Right forelimb (tissue), 1 donor: ENCODE results near the gene BCL2.
"Not testable (repeated sequence)": the region's sequence is repeated elsewhere in the genome, so short reads cannot be mapped to it uniquely, and the experiment has no call there.

Source experiments
- DNase-seq: peaks from one replicate; pipeline ENCODE4 v3.0.0-alpha.2; 2018

BCL2 gene

DNA sequence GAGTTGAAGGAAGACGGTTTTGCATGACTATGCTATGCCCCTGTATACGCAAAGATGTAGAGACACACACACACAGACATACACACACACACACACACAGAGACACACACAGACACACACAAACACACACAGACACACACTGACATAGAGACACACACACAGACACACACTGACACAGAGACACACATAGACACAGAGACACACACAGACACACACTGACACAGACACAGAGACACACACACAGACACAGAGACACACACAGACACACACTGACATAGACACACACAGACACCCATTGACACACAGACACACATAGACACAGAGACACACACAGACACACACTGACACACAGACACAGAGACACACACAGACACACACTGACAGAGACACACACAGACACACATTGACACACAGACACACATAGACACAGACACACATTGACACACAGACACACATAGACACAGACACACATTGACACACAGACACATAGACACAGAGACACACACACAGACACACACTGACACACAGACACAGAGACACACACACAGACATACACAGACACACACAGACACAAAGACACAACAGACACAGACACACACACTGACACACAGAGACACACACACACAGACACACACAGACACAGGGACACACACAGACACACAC is 121.3 kb downstream of the BCL2 start:
- DNase-seq = no peak

DNA sequence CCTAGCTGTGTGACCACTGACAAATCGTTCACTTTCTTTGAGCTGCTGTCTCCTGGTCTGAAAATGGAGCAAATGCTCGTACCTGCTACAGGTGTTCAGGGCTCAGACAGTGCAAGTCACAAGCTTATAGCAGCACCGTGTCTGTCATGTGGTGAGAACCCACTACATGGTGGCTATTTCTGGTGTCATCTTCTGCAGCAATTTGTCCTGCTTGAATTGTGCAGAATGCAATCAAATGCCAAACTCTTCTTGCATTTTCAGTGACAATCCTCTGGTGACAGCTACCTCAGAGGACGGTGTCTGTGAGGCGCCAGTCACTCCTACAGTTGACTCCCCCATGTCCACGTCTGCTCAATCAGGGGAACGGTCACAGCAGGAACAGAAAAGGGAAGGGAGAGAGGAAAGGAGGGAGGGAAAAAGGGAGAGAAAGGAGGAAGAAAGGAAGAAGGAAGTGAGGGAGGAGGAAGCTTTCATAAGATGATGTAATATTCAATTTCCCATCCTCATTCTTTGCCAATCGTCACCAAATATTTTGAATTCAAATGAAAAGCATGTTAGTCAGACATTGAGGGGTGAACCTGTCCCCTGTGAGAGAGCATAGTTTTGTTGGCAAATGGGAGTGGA is 122.2 kb downstream of the BCL2 start:
- no peak for DNase-seq

DNA sequence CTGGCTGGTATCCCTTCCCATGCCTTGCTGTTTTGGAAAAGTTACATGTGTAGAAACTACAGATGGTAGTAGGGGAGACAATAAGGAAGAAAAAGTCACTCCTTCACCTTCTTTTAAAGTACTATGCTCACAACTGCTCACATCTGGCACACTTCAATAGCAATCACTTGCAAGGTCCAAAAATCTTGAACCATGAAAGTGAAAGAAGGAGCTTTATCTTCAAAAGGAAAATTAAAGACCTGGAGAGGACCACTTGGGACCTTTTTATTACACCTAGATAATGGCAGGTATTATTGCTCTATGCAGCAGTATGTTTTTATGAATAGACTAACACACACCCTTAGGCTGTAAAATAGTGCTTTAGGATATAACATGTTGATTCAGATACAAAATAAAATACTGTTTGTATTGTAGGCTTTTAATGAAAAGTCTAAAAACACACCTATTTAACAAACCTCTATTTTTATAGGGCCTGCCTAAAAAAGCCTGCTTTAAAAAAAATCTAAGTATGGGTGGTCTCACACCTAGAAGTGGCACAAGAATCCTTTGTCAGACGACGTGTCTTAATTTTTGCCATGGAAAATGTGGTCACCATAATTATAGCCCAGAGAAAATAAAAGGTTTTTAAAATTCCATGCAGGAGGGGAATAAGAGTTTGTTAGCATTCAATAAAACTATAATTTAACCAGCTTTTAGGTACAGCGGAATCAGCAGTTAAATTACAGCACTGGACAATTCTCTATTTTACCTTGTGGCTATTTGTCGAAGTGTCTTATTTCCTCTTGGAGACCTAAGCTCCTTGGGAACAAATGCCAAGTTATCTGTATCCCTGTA is 124.0 kb downstream of the BCL2 start:
- DNase-seq = no peak

DNA sequence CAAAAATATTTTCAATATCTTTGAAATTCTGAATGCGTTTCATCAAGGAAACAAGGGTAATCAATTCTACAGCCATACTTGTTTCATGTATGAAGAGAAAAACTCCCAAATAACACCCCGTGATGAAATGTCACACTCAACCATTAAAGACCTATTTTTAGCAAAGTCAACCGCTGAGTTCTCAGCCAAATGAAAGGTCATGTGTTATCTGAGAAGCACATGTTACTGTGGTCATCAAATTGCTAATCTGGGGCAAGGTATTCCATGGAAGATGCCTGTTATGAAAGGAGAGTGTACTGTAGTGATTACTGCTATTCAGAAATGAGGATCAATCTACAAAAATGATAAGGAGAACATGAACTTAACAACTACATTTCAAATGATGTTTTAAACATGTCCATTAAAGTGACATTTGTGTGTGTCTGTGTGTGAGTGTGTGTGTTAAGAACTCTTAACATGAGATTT is 126.7 kb downstream of the BCL2 start:
- no peak for DNase-seq

DNA sequence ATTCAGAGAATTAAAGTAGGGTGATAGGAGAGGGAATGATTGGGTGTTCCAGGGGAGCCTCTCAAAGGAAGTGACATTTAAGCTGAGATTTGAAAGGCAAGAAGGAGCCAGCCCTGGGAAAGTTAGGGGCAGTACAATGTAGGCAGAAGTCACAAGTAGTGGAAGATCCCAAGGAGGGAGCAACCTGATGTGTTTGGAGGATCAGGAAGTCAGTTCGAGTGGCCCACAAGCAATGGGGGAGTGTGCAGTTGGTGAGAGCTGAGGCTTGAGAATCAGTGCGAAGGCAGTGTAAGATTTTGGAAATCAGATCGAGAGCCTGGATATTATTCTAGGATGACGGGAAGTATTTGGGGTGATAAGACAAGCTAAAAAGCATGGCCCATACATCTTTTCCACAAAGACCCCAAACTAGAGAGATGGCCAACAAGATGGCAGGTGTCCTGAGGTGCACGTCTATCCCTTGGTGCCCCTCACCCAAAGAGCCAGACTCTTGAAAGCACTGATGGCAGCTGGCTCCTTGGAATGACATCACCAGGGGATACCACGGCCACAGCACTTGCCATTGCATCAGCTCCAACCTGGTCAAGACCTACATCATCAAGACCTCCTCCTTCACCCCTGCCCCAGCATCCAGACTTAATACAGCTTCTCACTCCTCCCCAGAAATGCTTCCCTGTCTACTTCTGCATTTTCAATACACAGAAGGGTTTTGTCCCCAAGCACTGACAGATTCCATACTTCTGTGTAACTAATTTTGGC is 127.3 kb downstream of the BCL2 start:
- DNase-seq = no peak

DNA sequence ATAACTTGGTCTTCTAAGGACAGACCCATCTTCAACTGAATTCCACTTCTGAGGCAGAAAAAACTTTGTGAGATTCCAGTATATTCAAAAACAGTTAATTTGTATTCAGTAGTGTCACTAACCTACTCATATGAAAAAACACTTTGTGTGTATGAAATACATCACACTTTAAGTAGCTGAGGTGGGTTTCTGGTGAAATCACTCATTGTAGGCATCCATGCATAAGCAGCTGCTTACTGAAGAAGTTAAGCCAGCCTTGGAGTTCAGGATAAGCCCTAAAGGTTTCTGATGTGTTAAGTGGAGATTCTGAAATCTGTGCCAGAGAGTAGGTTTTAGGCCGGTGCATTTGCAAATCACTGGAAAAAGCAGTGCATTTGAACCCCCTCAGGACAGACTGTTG is 128.2 kb downstream of the BCL2 start:
- DNase-seq = no peak

DNA sequence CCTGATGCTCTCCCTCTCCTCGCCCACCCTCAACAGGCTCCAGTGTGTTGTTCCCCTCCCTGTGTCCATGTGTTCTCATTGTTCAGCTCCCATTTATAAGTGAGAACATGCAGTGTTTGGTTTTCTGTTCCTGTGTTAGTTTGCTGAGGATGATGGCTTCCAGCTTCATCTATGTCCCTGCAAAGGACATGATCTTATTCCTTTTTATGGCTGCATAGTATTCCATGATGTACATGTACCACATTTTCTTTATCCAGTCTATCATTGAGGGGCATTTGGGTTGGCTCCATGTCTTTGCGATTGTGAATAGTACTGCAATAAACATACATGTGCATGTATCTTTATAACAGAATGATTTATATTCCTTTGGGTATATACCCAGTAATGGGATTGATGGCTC is 128.7 kb downstream of the BCL2 start:
- DNase-seq = not testable (repeated sequence)

DNA sequence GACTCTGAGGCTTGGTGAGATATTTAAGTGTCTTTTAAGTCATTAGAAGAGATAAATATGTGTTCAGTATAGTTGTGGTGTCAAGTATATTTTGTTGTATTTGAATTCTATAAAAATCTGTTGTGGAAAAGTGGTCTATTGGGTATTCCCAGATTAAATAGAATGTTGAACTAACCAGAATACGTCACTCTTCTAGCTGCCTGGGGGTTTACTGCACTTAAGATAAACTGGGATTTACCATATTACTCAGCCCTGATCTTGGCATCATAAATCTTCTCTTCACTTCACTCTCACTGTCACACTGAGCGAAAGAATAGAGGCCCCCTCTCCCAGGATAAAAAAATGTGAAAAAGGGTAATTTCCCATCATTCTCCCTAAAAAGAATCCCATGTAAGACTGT is 129.8 kb downstream of the BCL2 start:
- DNase-seq = no peak

DNA sequence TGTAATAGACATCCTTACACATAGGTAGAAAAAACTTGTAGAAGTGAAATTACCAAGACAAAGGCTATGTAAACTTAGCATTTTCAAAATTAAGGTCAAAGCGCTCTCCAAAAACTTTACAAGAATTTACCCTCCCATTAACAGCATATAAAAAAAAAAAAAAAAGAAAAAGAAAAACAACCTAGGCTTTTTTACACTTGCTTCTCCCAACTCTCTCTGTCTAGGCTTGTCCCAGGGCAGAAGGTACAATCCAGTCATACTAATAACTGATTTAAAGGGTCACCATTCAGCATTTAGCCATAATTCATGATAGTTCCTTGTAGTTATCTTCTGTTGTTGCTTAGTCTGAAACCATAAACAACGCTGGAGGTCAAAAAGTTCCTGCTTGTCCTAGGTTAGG is 130.5 kb downstream of the BCL2 start:
- no peak for DNase-seq

DNA sequence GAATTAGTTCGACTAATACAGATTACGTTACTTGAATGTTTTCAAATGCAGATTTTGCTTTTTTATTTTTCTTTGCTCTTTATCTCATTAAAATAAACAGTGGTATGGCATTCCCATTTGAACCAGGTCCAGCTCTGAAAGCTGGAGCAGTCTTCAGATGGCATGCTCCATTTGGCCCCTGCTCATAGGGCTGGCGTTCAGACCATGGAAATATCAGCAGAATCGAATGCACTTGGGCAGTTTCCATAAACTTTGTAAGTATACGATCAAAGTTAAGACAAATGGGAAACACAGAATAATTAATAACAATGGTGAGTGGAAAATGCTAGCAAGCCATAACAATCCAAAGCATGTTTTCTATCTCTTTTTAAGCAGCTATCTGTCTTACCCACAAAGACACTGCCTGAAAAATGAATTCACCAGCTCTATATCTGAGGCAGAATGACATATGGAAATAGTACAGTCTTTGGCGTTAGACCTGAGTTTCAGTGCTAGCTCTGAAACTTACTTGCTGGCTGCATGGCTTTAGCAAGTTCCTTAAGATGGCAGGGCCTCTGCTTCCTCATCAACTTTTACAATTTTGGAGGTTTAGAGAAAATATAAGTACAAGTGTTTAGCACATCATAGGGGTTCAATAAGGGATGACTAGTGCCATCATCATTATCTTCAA is 131.6 kb downstream of the BCL2 start:
- no peak for DNase-seq

DNA sequence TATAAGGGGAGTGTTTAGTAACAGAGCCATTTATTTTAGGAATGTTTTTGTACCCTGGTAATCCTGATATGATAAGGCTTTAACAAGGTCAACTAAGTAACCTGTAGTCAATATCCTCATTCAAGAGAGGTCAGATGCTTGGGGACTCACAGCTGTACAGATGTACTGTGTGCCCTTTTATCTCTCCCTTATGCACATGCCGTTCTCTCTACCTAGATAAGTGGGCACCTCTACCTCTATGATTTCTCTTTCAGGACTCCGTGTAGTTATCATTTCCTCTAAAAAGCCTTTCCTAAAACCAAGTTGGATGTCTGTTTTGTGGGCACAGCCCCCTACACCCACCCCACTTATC is 132.4 kb downstream of the BCL2 start:
- DNase-seq = no peak

DNA sequence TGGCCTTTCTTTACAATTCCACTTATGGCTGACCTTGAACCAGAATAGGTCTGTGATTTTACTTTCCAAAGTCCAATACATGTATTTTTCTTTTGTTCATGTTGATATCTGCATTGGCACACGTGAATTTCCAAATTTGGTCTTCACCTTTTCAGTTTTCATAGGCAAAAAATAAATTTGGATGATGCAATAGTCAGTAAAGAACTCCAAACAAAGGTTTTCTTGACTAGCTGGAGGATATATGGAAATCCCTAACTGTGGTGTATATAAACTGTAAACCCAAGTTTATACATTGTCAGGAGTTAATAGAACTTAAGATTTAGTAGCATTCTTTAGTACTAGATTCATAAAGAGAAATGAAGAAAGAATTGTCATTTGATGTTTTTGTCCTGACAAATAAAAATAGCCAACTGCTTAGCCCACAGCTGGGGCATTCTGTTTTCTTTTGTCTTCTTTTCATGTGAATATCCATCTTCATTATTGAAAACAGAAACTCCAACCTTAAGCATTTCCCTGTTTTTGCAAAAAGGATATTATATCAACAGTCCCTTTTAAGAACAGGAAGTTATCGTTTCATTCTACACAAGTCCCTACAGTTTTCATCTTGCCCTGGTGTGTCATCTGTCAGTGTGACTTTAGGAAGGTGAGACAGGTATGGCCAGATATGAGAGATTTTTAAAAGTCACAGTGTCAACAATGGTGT is 132.9 kb downstream of the BCL2 start:
- DNase-seq = no peak

DNA sequence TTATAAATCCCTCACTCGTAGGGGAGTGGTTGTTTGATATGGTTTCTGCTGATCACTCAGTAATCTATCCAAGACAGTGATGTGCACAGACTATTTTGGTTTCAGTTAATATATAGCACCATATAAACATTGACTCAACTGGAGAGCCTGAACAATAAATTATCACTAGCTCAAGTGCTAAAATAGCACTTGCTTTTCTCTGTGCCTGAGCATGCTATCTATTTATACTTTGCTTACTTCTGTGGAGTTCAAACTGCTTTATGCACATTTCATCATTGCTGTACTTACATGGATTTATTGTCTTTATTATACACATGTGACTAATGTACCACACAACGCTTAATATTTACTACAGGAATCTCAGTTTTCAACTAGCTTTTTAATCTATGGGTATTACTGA is 133.6 kb downstream of the BCL2 start:
- no peak for DNase-seq

DNA sequence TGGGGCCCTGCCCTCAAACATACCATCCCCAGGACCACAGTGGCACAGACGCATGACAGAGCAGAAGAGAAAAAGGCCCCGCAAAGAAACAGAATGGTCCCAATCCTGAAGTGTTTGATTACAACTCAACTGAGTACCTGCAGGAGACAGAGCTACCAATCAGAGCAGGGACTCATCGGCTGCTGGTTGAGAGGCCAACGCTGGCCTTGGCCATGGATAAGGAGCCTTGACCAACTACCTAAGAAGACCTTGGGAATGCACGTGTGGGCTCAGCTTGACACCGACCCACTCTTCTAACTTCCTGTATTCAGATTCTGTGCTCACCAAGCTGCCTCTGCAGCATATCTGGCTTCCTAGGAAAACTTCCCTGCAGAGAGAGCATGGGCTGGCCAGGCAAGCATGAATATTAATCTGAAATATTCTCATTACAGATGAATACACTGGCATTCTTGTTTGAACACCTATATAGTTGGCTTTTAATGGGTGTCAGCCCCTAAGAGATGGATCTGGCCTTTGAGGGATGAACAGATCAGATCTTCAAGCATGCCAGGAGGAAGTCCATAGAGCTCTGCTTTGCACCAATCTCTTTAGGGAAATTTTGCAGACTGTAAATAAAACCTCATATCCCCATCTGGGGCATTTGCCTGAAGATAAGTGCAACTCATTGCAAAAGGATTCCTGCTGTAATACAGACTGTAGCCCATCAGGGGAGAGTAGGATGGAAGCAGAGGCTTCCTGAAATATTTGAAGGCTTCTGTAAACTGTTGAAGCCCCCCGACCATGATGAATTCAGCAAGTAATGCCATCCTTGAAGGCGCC is 135.4 kb downstream of the BCL2 start:
- DNase-seq = no peak

DNA sequence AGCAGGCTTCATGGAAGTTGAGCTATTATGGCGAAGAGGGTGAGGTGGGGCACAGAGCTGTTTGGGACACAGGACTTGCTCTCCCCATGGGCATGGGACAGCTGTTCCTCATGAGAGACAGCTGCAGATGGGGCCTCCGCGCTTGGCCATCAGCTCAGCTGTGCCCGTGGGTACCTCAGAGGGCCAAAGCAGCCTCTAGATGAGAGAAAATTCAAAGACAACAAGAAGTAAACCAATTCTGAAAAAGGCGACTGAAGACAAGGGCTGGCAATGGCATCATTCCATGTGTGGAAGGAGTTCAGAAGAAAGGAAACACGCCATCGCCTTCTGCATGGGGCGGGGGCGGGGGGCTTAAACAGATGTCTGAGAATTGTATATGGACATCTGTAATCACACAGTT is 136.2 kb downstream of the BCL2 start:
- DNase-seq = peak; percentile 57

DNA sequence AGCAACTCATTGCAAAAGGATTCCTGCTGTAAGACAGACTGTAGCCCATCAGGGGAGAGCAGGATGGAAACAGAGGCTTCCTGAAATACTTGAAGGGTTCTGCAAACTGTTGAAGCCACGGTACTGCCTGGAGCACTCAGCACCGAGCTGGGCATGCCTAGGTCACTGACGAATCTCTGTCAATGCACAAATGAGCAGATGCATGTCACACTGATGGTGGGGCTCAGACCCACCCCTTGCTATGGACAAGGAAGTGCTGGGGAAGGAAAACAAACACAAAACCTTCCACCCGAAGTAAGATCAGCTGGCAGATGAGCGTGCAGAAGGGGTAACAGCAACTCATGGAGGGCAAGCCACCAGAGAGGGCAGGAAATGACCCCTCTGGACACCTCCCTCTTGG is 136.7 kb downstream of the BCL2 start:
- DNase-seq = no peak

DNA sequence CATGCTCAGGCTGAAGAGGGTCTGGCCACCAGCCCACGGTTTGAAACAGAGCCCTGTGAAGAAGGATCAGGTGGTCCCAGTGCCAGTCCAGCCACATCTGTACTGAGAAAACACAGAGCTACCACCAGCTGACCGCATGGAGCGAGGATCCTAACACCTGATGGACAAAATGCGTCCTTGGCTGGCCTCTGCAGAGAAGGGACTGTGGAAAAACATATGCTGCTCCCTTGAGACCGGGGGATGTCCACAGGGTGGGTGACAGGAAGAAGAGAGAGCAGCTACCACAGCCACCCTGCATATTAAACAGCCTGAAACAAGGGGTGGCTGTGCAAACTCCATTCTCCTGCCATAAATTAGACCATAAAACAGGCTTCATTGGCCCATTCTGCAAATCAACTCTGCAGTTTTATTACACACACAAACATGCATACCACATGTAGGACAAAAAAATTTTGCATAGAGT is 137.2 kb downstream of the BCL2 start:
- DNase-seq = no peak

DNA sequence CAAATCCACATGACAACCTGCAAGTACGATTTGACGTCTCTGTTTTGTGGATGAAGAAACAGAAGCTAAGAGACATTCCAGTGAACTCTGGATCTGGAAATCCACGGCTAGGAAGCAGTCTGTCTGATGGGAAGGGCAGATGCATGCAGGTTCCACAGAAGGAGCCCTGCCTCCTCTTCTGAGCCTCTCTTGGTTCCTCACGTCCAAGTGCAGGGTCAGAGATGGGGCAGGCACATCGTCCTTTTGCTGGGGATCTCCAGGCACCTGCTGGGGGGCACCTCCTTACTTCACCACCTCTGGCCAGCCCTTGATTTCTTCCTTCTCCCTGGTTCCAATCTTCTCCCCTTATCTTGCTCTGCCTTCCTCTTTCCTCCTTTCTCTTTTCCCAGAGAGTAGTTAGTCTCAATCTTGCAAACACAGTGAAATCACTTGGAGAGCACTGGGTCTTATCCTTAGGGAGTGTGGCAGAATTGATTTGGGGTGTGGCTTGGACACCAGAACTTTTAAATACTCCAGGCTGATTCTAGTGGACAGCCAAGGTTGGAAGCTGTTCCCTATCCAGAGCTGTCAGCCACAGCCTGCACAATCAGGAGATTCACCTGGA is 137.8 kb downstream of the BCL2 start:
- no peak for DNase-seq

DNA sequence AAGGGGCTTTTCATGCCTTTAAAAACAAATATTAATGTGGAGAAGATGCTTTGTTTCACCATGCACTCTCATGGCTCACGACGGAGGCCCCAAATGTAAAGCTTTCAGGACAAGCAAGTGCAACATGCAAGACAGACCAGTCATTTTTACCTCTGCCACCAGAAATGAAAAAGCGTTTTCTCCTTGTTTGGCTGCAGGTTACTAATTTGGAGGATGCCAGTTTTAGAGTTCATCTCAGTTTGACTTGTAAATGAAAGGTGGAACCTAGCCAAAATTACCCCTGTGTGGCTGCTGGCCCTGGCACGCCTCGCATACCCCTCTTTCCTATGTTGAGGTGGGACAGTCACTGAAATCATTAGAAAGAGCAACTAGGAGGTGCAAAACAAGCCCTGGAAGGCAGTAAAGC is 138.6 kb downstream of the BCL2 start:
- no peak for DNase-seq

DNA sequence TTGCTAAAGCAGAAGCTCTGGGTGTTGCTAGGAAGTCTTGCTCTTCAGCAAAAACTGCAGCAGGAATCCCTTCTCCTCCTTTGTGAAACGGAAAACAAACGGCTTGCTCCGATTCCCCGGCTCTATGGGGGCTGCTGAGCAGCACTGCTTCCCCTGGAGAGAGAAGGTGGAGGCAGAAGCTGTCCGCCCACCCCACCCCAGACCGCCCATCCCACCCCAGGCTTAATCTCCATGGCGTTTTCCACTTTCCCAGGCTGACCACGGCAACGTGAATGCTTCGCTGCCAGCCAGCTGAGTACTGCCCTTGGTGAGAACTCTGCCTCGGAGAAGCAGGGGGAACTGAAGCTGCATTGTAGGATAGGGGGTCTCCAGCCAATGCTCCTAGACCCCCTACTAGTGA is 139.2 kb downstream of the BCL2 start:
- no peak for DNase-seq

DNA sequence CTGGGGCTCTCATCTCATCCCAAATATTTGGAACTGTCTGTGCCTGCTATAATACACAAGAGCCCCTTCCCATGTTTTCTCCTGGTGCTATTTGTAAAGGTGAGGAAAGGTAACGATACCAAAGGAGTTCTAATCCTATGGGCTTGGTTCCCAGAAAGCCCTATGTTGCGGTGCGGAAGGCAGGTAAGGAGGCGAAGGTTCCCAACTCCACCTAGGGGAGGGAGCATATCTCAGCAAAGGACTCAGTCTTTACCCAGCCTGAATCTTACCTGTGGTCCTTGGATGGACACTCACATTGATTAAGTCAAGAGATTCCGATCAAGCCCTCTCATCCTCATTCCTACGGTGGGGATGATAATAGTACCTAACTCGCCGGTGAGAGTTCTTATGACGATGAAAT is 140.1 kb downstream of the BCL2 start:
- DNase-seq = no peak
